NCI-H748 (cell line): ENCODE data around the gene UVRAG.
A peak's percentile ranks its signal among the peaks of the same experiment; 100 is the strongest.
"Not testable (repeated sequence)": the region's sequence is repeated elsewhere in the genome, so short reads cannot be mapped to it uniquely, and the experiment has no call there.

Source experiments
- DNase-seq: peaks from one replicate; lab custom pipeline; 2025; ENCODE audit not compliant: unreplicated experiment; lab: John Stamatoyannopoulos, UW

The UVRAG gene

DNA sequence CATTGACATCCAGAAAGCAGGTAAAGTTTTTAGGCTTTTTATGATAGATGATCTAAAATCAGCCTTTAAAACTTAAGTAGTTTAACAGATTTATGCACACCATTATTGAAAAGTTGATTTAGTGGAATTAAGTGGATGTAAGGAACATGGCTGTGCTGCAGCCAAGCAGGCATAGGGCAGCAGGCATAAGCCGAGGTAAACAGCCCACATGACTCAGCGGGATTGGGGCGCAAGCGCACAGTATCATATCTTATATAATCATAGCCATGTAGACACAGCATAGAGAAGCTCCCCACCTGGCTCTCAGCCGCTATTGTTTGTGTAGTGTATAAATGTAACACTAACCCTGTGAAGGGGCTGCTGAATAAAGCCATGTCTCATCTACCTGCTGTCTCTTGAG is 233.8 kb downstream of the UVRAG start:
- DNase-seq, result peak; percentile 98

DNA sequence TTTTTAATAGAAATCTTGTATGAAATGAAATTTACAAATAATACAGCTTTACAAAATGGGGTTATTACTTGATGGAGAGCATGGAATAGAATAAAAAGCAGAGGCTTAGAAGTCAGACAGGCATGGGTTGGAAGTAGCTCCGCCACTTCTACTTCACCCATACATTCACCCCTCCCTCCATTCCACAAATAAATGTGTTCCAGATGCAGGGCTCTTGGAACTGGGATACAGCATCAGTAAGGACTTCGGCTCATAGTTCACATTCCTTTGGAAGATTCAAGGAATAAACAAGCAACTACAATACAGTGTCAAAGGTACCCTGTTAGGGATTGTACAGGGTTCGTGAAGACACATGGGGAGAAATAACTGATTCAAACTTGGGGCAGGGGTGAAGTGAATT is 234.5 kb downstream of the UVRAG start:
- DNase-seq, result no peak

DNA sequence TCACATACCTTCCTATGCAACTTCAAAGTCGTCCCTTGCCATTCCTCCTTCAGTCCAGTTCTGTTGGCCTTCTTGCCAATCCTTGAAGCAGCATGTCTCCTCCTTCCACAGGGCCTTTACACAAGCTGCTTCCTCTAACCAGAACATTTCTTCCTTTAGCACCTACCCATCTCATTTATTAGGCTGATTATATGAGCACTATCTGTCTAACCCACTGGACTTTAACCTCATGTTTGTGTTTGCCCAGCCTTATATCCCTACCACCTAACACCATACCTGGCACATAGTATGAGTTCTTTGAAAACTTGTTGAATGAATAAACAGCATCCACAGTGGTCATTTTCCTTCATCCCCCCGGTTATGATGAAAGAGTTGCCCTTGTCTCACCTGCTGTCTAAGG is 236.9 kb downstream of the UVRAG start:
- no peak for DNase-seq

DNA sequence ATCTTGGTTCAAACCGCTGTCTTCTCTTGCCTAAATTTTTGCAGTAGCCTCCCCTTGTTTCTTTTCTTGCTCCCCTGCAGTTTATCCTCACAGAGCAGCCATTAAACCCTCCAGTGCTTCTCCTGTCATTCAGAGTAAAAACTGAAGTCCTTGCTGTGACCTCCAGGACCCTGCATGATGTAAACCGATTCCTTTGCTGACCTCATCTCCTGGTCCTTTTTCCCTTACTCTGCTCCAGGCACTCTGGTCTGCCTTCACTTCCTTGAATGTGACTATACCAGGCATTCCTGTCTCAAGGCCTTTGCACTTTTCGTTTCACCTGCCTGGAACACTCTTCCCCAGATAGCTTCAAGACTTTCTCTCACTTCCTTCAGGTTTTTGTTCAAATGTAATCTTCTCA is 239.3 kb downstream of the UVRAG start:
- no peak for DNase-seq

DNA sequence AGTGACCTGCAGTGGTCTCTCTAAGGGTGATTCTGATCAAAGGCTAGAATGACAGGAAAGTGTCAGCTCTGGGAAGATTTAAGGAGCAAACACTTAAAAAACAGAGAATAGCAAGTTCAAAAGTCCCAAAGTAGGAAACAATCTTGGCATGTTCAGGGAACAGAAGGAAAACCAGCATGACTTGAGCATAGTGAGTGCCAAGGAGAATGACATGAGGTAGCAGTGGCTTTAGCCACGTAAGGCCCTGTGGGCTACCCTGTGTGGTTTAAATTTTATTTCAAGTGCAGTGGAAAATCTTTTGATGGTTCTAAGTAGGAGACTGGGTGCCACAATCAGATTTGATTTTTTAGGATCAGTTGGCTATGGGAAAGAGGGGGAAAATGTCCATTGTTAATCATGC is 241.9 kb downstream of the UVRAG start:
- DNase-seq, result no peak

DNA sequence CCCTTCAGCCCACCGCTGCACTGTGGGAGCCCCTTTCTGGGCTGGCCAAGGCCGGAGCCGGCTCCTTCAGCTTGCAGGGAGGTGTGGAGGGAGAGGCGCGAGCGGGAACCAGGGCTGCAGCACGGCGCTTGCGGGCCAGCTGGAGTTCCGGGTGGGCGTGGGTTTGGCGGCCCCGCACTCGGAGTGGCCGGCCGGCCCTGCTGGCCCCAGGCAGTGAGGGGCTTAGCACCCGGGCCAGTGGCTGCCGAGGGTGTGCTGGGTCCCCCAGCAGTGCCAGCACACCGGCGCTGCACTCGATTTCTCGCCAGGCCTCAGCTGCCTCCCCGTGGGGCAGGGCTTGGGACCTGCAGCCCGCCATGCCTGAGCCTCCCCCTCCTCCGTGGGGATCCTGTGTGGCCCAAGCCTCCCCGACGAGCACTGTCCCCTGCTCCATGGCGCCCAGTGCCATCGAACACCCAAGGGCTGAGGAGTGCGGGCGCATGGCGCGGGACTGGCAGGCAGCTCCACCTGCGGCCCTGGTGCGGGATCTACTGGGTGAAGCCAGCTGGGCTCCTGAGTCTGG is 245.5 kb downstream of the UVRAG start:
- DNase-seq, result not testable (repeated sequence)

DNA sequence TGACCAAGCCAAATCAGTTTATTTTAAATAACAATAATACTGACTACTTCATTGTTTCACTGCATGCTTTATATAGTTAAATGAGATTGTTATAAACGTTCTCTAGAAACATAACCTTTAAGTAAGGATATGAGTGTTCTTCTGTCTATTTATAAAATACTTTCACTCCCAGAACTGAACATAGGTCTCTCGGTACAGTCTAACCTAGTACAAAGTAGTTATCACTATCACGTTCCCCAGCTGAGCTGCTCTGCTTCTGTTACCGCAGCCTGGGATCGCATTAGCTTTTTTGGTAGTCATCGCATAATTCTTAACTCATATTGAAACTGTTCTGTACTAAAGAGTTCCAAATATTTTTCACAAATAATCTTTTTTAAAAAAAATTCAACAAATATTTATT is 247.7 kb downstream of the UVRAG start:
- DNase-seq, result no peak

DNA sequence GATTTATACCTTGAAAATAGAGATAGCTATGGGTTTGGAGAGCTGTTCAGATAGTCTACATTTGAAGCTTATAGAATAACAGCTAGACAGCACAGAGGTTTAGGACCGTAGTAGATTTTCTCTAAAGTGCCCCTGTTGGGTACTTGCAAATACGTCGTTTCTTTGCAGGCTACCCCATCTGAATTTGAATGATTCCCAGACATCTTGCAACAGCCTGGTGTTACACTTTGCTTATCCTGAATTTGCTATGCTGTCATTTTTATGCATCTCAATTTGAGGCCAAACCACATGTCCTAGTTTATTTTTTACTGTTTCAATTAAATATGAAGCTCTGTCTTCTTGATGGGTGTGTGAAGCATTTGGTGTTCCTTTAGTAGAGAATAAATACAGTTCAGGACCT is 249.2 kb downstream of the UVRAG start:
- DNase-seq, result no peak

DNA sequence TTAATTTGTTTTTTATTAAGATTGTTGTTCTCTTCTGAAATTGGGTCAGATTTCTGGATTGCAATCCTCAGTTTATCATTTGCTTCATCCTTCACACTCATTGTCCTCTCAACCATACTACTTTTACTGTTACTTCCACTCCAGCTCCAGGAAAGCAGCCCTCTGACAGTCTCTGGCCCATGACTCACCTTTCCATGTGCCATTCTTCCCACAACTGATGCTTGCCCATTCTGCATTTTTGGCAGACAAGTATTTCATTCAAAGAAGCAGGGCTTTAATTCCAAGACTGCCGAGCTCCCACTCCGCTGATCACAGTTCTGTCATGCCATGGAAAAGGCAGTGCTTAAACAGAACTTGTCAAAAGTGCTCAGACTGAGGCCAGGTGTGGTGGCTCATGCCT is 252.1 kb downstream of the UVRAG start:
- no peak for DNase-seq

DNA sequence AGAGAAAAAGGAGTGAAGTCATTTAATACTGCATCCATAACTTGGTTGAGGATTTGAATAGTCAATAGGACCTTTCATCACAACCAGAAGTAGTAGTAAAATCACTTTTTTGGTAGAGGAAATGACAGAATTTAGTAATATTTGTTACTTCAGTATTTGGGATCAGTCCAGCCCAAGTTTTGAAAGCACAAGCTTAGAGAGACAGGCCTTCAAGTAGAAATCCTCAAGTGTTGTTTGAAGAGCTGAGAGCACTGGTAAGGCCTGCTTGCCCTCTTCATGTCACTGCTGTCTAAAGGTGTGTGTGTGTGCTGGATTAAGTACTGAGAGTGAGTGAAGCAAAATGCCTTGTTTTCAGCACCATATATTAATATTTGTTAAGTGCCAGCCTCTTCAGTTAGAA is 254.0 kb downstream of the UVRAG start:
- DNase-seq, result no peak

DNA sequence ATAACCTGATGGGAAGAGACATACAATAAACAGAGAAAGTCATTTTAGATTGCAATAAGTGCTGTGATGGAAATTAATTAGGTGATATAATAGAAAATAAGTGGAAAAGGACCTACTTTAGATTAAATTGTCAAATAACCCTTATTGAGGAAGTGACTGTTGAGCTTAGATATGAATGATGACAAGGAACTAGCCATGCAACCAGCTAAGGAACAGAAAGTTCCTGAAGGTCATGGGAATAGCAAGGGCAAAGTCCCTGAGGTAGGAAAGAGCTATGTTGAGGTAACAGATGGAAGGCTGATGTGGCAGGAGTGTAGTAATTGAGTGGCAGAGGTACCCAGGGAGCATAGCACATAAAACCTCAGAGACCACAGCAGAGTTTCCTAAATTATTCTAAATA is 256.1 kb downstream of the UVRAG start:
- no peak for DNase-seq

DNA sequence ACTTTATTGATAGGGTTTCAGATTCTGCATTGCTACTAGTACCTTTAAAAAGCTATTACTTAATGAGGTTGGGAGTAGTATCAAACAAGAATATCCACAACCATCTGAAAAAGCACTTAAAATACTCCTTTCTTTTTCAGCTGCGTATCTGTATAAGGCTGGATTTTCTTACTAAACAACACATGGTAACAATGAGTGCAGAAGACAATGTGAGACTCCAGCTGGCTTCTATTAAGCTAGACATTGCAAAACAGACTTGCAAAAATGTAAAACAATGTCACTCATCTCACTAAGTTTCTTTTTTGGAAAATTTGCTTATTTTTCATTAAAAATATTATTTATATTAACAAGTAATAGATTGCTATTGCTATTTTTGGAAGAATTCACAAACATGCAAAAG is 258.7 kb downstream of the UVRAG start:
- DNase-seq, result no peak

DNA sequence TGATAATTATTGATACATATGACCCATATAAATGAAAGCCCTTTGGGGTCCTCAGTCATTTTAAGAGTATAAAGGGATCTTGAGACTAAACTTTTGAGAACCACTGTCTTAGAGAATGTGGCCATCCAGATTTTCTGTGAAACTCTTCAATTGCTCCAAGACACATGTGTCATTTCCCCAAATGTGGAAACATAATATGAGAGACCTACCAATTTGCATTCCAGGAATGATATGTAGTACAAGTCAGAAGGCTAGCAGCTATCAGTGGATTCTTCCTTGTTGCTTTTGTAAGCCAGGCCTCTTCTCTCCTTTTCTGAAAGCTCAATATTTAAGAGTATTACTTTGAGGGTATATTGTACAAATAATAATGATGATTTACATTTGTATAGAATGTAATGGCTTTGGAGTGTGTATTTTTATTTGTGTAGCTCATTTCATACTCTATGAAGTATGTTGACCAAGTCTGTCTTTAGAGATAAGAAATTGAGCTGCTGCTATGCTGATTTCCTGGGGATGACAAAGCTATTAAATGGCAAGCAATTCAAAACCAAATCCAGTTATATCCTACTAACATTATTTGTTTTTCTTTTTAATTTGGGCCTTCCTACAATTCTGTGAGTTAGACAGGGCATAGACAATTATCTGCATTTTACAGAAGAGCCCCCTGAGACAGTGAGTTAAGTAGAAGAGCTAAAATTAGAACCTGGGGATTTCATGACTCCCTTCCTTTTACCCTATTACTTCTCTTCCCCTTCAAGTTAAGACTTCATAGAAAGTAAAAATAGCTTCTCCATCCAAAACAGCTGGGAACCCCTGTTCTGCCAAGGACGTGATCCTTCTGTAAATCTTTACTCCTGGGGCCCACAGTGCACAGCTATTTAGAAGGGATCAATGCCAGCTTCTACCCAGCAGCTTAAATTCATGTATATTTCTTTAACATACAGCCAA is 259.4 kb downstream of the UVRAG start:
- DNase-seq, result no peak

DNA sequence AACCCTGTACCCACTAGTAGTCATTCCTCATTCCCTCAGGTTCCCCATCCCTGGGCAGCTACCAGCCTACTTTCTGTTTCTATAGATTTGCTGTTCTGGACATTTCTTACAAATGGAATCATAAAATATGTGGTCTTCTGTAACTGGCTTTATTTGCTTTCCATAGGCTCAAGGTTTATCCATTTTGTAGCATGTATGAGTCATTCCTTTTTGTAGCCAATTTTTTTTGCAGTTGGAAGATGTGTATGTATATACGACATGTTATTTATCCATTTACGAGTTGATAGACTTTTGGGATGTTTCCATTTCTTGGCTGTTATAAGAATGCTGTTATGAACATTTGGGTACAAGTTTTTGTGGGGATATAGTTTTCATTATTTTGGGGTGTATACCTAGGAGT is 260.7 kb downstream of the UVRAG start:
- no peak for DNase-seq

DNA sequence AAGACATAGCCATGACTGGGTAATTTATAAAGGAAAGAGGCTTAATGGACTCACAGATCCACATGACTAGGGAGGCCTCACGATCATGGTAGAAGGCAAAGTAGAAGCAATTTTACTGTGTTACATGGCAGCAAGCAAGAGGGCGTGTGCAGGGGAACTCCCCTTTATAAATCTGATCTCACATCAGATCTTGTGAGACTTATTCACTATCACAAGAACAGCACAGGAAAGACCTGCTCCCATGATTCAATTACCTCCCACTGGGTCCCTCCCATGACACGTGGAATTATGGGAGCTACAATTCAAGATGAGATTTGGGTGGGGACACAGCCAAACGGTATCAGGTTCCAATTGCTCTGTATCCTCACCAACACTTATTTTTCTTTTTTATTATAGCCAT is 261.2 kb downstream of the UVRAG start:
- DNase-seq, result not testable (repeated sequence)

DNA sequence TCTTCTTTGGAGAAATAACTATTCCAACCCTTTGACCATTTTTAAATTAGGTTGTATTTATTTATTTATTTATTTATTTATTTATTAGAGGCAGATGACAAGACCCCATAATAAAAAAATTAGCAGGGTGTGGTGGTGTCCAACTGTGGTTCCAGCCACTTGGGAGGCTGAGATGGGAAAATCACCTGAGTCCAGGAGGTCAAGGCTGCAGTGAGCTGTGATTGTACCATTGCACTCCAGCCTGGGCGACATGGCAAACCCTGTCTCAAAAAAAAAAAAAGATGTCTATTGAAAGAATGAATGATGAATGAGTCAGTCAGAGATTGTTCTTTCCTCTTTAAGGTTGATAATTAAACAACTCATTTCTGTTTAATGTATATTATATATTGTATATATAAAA is 261.7 kb downstream of the UVRAG start:
- no peak for DNase-seq

DNA sequence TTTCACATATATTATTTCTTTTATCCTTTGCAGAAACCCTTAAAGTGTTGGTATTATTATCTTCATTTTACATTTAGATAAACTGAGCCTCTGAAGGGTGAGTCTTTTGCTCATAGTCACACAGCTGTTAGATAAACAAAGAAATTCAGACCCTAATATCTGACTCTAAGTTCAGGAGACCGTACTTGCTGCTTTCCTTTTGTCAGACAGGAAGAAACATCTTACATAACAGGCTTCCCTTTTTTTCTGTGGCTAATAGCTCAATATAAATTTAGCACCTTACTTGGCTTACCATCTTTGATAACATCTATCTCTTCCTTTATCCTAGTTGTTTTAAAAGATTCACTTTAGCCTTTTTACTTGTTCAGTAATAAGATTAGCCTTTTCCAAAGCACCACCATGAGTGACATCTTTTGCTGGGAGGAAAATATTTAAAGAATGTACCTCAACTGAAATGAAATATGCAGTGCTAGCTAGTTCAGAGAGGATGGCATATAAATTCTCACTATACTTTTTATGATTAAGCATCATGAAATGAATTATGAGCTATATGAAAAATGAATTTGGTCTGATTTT is 262.7 kb downstream of the UVRAG start:
- no peak for DNase-seq

DNA sequence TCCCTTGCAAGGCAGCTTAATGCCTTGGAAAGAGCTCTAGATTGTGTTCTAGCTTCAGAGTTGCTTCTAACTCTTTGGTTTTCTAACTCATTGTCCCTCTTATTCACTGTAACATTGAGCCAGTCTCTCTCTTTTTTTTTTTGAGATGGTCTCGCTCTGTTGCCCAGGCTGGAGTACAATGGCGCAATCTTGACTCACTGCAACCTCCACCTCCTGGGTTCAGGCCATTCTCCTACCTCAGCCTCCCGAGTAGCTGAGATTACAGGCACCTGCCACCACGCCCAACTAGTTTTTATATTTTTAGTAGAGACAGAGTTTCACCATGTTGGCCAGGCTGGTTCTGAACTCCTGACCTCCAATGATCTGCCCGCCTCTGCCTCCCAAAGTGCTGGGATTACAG is 266.1 kb downstream of the UVRAG start:
- DNase-seq, result not testable (repeated sequence)

DNA sequence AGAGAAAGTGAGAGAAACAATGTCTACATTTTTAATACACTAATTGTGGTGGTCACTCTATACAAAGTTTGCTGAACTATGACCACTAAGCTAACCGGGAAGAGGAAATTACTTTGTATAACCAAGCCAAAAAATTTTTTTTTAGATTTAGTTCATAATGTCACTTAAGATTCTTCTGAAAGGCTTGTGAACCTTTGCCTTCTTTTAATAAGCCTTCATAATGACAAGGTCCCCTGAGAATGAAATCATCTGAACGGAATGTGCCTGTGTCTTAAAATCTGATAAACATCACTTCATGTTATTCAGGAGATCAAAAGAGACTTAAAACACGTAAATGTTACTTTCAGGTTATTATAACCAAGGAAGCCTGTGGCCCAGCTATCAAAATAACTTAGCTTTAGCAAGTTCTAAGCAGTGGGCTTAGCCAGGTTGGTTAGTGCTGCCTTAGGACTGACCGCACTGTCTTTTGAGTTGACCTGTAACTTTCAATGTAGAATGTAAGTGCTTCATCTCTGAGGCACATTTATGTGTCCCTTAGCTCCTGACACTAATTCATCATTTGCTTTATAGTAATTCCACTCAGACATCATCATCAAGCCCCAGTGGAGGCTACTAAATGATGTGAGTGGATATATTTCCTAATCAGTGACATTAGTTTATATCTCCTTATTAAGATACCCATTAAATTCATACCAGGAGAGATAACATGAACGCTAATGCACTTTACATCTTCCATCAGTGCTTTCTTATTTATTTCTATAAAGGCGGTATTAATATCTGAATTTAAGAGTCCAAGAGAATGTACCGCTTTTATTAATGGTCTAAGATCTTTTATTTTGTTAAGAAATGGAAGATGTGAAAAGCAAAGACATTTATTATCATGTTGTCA is 268.8 kb downstream of the UVRAG start:
- DNase-seq, result no peak

DNA sequence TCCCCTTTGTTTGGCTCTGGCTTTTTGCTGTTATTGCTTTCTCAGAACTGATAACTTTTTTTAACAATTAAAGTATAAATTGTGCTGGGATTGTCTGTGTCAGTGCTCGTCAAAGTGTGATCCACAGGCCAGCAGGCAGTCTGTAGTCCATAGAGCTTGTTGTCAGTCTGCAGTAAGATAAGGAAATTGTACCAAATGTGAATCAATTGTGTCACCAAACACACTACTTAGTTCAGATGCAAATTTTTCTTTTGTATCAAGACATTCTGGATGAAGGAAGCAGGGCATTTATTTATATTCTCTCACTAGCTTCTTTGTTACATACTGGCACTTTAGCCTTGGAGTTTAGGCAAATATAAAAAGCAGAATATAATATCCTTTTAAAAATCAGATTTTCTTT is 270.3 kb downstream of the UVRAG start:
- no peak for DNase-seq
